GM12865 (cell line): Measurements from ENCODE around the gene ADAMTSL2.

ENCODE experiments used
- DNase-seq: peaks from one replicate; pipeline ENCODE4 v3.0.0; 2010; ENCODE audit warnings: low read depth
- H3K4me3 ChIP-seq: 2 replicates; pipeline ENCODE4 v1.5.1; 2011; ENCODE audit warnings: mild to moderate bottlenecking, low read depth, low read length, control low read depth
- CTCF ChIP-seq: IDR thresholded peaks from 2 replicates; pipeline ENCODE4 v1.5.1; 2011; ENCODE audit warnings: low read length, control low read depth, low read depth, inconsistent platforms; ENCODE audit not compliant: insufficient read depth; ENCODE audit errors: missing control alignments

ADAMTSL2 gene

GRCh38 chr9:133581011-133581410 is 46.5 kb downstream of the ADAMTSL2 start:
- DNase-seq = no peak
- no peak overlapping the region for H3K4me3 ChIP-seq
- TF ChIP-seq CTCF = no peak

- DNase-seq = no peak
- TF ChIP-seq CTCF = no peak
- no peak overlapping the region for H3K4me3 ChIP-seq
Measured at GRCh38 chr9:133581513-133582343, 47.2 kb downstream of the ADAMTSL2 start.

- no peak for DNase-seq
- TF ChIP-seq CTCF = no peak
- H3K4me3 ChIP-seq = no peak overlapping the region
Measured at GRCh38 chr9:133582501-133583045, 48.1 kb downstream of the ADAMTSL2 start.

DNA sequence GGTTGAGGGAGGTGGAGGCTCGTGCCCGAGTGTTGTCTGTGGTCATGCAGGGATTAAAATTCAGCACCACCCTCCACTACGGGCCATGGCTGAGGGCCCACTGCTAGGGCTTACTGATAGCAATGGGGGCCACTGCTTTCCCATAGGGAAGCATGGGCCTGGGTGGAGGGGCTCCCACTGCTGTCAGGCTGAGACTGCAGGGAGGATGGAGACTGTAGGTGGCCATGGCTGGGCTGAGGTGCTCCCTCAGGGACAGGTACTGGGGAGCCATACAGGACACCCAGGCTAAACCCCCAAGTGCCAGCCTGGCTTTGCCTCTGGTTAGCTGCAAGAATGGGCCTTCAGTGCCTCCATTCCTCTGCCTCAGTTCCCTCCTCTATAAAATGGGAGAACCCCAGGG is 48.6 kb downstream of the ADAMTSL2 start:
- DNase-seq = no peak
- no peak for TF ChIP-seq CTCF
- no peak overlapping the region for H3K4me3 ChIP-seq

DNA sequence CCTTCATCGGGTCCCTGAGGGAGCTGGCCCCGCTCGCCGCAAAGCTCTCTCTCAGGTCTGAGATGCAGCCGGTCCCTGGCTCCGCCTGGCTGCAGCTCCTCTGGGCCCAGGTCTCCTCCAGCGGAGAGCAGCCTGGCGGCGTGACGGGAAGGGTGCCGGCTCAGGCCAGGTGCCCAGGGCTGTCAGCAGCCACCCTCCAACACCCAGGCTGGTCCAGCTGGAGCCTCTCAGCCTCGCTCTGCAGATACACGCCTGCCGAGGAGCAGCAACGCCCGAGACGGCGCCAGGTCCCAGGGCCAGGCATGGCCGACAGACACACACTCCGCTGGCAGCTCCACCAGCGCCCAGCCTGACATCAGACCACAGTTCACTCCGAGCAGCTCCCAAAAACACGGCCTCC is 49.1 kb downstream of the ADAMTSL2 start:
- no peak overlapping the region for H3K4me3 ChIP-seq
- no peak for DNase-seq
- no peak for TF ChIP-seq CTCF

GRCh38 chr9:133584167-133584558 is 49.7 kb downstream of the ADAMTSL2 start:
- DNase-seq = no peak
- H3K4me3 ChIP-seq = no peak overlapping the region
- TF ChIP-seq CTCF = no peak
